ENCODE data around the gene RALB.

DNA sequence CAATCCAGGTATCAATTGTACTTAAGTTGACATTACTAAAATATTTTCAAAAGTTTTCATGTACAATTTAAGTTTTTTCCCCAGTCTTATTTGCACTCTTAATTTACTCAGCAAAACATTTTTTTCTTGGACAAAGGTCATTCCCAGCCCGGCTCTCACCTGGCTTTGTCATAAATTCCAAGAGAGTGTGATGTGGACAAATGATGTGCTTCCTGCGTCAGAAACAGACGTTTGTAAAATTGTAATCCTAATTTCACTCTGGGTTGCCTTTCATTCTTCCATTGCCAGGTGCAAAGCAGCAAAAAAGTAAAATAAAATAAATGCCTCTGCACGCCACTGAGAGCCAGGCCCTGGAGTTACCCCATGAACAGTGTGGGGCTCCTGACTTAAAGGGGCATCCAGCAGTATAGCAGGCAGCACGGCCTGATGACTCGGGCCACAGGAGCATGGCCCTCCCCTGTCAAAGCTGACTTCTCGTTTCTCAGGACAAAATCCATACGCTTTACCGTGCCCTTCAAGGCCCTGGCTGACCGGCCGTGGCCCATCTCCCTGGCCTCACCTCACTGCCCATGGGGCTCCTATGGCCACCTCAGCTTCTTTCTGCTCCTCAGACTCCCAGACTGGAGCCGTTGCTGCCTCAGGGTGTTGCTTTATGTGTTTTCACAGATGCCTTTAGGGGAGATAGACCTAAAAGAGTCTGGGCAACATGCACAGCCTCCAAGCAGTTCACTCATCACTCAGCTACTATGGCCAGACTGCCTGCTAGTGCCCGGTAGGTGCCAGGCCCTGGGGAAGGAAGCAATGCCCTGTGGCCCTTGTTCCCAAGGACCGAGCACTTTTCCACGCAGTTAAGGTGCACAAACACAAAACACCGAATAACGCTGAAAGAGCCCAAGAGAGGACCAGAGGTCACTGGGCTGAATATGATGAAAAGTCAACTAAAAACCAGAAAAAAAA lies 21.9 kb upstream of the RALB start:
- TF ChIP-seq, protein P1, sequence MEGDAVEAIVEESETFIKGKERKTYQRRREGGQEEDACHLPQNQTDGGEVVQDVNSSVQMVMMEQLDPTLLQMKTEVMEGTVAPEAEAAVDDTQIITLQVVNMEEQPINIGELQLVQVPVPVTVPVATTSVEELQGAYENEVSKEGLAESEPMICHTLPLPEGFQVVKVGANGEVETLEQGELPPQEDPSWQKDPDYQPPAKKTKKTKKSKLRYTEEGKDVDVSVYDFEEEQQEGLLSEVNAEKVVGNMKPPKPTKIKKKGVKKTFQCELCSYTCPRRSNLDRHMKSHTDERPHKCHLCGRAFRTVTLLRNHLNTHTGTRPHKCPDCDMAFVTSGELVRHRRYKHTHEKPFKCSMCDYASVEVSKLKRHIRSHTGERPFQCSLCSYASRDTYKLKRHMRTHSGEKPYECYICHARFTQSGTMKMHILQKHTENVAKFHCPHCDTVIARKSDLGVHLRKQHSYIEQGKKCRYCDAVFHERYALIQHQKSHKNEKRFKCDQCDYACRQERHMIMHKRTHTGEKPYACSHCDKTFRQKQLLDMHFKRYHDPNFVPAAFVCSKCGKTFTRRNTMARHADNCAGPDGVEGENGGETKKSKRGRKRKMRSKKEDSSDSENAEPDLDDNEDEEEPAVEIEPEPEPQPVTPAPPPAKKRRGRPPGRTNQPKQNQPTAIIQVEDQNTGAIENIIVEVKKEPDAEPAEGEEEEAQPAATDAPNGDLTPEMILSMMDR (IDR thresholded peaks at IDR 0.05; ENCODE audit: low read depth, low read length): no peak
- TF ChIP-seq EZH2phosphoT487 (IDR thresholded peaks at IDR 0.05; ENCODE audit: low read depth): no peak
